ENCODE data around the gene CLN6.

GRCh38 chr15:68220967-68221366 lies 8.6 kb downstream of the CLN6 start:
- TF ChIP-seq CTCF (IDR thresholded peaks at IDR 0.05; ENCODE audit: poor library complexity) (no peak), EZH2 (IDR thresholded peaks at IDR 0.05; ENCODE audit: borderline replicate concordance) (no peak), EZH2phosphoT487 (IDR thresholded peaks at IDR 0.05; ENCODE audit: low read depth, severe bottlenecking, unreplicated experiment) (no peak)
